ENCODE measurements around the gene DNAJC16.

DNAJC16 gene

DNA sequence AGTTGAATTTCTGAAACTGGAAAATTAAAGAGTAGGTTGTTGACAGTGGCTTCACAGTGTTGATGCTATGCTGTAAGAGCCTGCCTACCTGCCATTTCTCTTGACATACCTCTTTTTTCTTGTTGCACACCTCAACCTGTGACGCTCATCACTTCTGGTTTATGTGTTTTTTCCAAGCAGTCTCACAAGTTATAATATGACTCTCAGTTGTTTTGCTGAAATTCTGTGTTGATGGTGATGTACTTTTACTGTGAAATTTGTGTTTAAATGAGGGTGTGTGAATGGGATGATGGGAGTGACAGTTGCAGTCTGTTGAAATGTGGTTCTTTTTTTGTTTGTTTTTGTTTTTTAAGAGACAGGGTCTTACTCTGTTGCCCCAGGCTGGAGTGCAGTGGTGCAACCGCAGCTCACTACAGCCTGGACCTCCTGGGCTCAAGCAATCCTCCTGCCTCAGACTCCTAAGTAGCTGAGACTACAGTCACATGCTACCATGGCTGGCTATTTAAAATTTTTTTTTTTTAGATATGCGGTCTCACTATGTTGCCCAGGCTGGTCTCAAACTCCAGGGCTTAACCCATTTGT is 97.6 kb downstream of the DNAJC16 start:
- no peak for DNase-seq

- no peak for DNase-seq
Measured at GRCh38 chr1:15625056-15625917, 98.6 kb downstream of the DNAJC16 start.

Measured in hematopoietic multipotent progenitor cell treated with erythropoietin and hydrocortisone succinate and interleukin-3 and kit ligand, for 6 days (in vitro differentiated cells).